ENCODE measurements around the gene COLEC11. TPM values are rescaled to one million over a fixed set of nuclear protein-coding genes. Genes with fewer than 3 reads are reported as not detected.

The COLEC11 gene
- polyA plus RNA-seq, 1 donor (not counting 4 experiments of a cell fraction or from before 2014, with no cell fraction given): not detected

DNA sequence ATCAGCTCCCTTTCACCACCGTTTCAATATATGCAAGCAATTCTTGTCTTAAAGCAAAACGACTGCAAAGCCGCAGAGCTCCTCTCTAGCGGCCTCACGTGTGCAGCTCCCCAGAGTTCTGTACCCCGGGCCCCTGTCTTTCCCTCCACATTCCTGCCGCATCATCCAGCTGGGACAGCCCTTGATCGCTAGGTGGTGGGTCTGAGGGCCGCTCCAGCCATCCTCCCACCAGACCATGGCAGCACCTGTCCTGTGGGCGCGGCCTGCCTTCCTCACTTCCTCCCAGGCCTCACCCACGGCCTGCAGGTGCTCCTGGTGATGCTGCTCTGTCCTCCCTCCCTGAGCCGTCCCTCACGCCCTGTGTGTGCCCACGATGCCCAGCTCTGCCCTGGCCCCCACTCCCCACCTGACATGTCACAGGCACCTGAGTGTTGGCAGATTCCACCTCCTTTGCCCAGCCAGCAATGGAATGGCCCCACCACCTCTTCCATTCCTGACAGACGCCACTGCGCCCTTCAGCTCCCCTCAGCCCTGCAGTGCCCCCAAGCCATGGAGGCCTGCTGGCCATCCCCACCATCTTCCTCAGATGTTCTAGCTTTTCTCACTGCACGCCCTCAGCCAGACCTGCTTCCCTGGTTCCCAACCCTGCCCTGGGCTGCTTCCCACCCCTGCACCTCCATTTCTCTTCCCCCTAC is 47.8 kb downstream of the COLEC11 start:
- dilution Hi-C loops (cut with MboI; ENCODE audit: extremely low pct_ligation_motif_present, low sequenced_read_pairs): no loop called here
- Histone ChIP-seq H3K27ac (ENCODE audit: control insufficient read depth, insufficient read depth, low read length) (no peak overlapping the region), H3K36me3 (ENCODE audit: control insufficient read depth in 2 of 2, extremely low read depth in 1 of 2, insufficient read depth in 2 of 2, low read length in 2 of 2) (no peaks in the 10 kb centered on the region), H3K4me1 (ENCODE audit: control insufficient read depth, extremely low read depth, insufficient read depth, low read length) (no peaks in the 10 kb centered on the region), H3K9me3 (ENCODE audit: control insufficient read depth, low read depth, low read length) (no peaks in the 10 kb centered on the region), H4K20me1 (ENCODE audit: control insufficient read depth, extremely low read depth, insufficient read depth, low read length) (no peaks in the 10 kb centered on the region), H3K4me3 (ENCODE audit: control insufficient read depth in 2 of 3, extremely low read depth in 1 of 3, insufficient read depth in 2 of 3, low read depth in 1 of 3, low read length in 3 of 3) (no peak overlapping the region), H3K79me2 (ENCODE audit: control insufficient read depth, insufficient read depth, low read length) (no peaks in the 10 kb centered on the region), H2AFZ (ENCODE audit: control insufficient read depth, low read length) (no peak overlapping the region), H3K9me1 (ENCODE audit: control insufficient read depth, extremely low read depth, insufficient read depth, low read length) (no peaks in the 10 kb centered on the region), H3K4me2 (ENCODE audit: control insufficient read depth, extremely low read depth, insufficient read depth, low read depth, low read length) (no peak overlapping the region), H3K27me3 (ENCODE audit: control insufficient read depth, extremely low read depth, insufficient read depth, low read length) (peaks cover 3% of the 10 kb centered on the region), H3K9ac (ENCODE audit: control insufficient read depth, extremely low read depth, insufficient read depth, low read length) (no peak overlapping the region)
- no peak for DNase-seq (ENCODE audit: low read depth, low spot score)
- no peak for FAIRE-seq
- TF ChIP-seq EZH2 (IDR thresholded peaks at IDR 0.05; ENCODE audit: low read length) (no peak), CTCF (optimal IDR thresholded peaks at IDR 0.05 in 1 of 3, IDR thresholded peaks at IDR 0.05 in 1 of 3, conservative IDR thresholded peaks at IDR 0.05 in 1 of 3; ENCODE audit: extremely low read depth in 1 of 3, insufficient read depth in 2 of 3, low read length in 3 of 3) (no peak)

- FAIRE-seq: no peak
- Histone ChIP-seq H3K4me3 (ENCODE audit: control insufficient read depth in 2 of 3, extremely low read depth in 1 of 3, insufficient read depth in 2 of 3, low read depth in 1 of 3, low read length in 3 of 3) (no peak overlapping the region), H3K4me1 (ENCODE audit: control insufficient read depth, extremely low read depth, insufficient read depth, low read length) (no peaks in the 10 kb centered on the region), H4K20me1 (ENCODE audit: control insufficient read depth, extremely low read depth, insufficient read depth, low read length) (no peaks in the 10 kb centered on the region), H3K27ac (ENCODE audit: control insufficient read depth, insufficient read depth, low read length) (no peak overlapping the region), H3K9me3 (ENCODE audit: control insufficient read depth, low read depth, low read length) (no peaks in the 10 kb centered on the region), H2AFZ (ENCODE audit: control insufficient read depth, low read length) (no peak overlapping the region), H3K27me3 (ENCODE audit: control insufficient read depth, extremely low read depth, insufficient read depth, low read length) (no peaks in the 10 kb centered on the region), H3K9me1 (ENCODE audit: control insufficient read depth, extremely low read depth, insufficient read depth, low read length) (no peaks in the 10 kb centered on the region), H3K79me2 (ENCODE audit: control insufficient read depth, insufficient read depth, low read length) (no peaks in the 10 kb centered on the region), H3K4me2 (ENCODE audit: control insufficient read depth, extremely low read depth, insufficient read depth, low read depth, low read length) (no peak overlapping the region), H3K9ac (ENCODE audit: control insufficient read depth, extremely low read depth, insufficient read depth, low read length) (no peak overlapping the region), H3K36me3 (ENCODE audit: control insufficient read depth in 2 of 2, extremely low read depth in 1 of 2, insufficient read depth in 2 of 2, low read length in 2 of 2) (no peaks in the 10 kb centered on the region)
- TF ChIP-seq CTCF (optimal IDR thresholded peaks at IDR 0.05 in 1 of 3, IDR thresholded peaks at IDR 0.05 in 1 of 3, conservative IDR thresholded peaks at IDR 0.05 in 1 of 3; ENCODE audit: extremely low read depth in 1 of 3, insufficient read depth in 2 of 3, low read length in 3 of 3) (no peak), EZH2 (IDR thresholded peaks at IDR 0.05; ENCODE audit: low read length) (no peak)
- dilution Hi-C loops (cut with MboI; ENCODE audit: extremely low pct_ligation_motif_present, low sequenced_read_pairs): no loop called here
- DNase-seq (ENCODE audit: low read depth, low spot score): no peak
Measured at GRCh38 chr2:3643371-3644245, 48.7 kb downstream of the COLEC11 start.

Measured in keratinocyte (primary cell).